ENCODE data around the gene DNAAF2. TPM values are rescaled to one million over a fixed set of nuclear protein-coding genes. Genes with fewer than 3 reads are reported as not detected.

Gene DNAAF2
- total RNA-seq, 1 experiment from 2014 or later, result 11.5 TPM

GRCh38 chr14:49677643-49678042 is 42.6 kb upstream of the DNAAF2 start:
- BruUV-seq (replicated peaks), result no TSS peak
- Histone ChIP-seq H3K36me3 (ENCODE audit: control insufficient read depth, insufficient read depth, low read length) (no peaks in the 10 kb centered on the region; the same call in none of the 2 replicates), H3K4me3 (ENCODE audit: low read depth, low read length) (no peak overlapping the region), H3K9me3 (no peaks in the 10 kb centered on the region), H3K27me3 (replicated peaks; ENCODE audit: control insufficient read depth, insufficient read depth, low read length) (no peaks in the 10 kb centered on the region), H3K4me1 (no peaks in the 10 kb centered on the region)
- Mint-ChIP-seq H3K27ac (ENCODE audit: unreplicated experiment) (no peak overlapping the region), H3K36me3 (ENCODE audit: insufficient read depth, unreplicated experiment) (peaks cover 38% of the 10 kb centered on the region), H3K27me3 (ENCODE audit: insufficient read depth, unreplicated experiment) (no peaks in the 10 kb centered on the region), H3K4me1 (ENCODE audit: low read depth, unreplicated experiment) (no peaks in the 10 kb centered on the region), H3K4me3 (ENCODE audit: unreplicated experiment) (no peak overlapping the region), H3K9me3 (ENCODE audit: unreplicated experiment) (no peaks in the 10 kb centered on the region)
- ChIA-PET CTCF (no interaction called here), POLR2A (no interaction called here)
- intact Hi-C loops (cut with micrococcal nuclease; ENCODE audit: unreplicated experiment), result no loop called here
- TF ChIP-seq CTCF (IDR thresholded peaks at IDR 0.05; ENCODE audit: insufficient read depth in 1 of 2, low read depth in 1 of 2, low read length in 1 of 2, severe bottlenecking in 1 of 2, unreplicated experiment in 1 of 2), result no peak
- DNase-seq, result peak in 1 of 2 experiments; percentile 13

GRCh38 chr14:49673586-49673985 is 38.5 kb upstream of the DNAAF2 start:
- no peak for TF ChIP-seq CTCF (IDR thresholded peaks at IDR 0.05; ENCODE audit: insufficient read depth in 1 of 2, low read depth in 1 of 2, low read length in 1 of 2, severe bottlenecking in 1 of 2, unreplicated experiment in 1 of 2)
- H3K4me3 Mint-ChIP-seq (ENCODE audit: unreplicated experiment), result no peak overlapping the region
- CTCF ChIA-PET, result no interaction called here
- H3K27me3 Mint-ChIP-seq (ENCODE audit: insufficient read depth, unreplicated experiment), result no peaks in the 10 kb centered on the region
- POLR2A ChIA-PET, result no interaction called here
- no peaks in the 10 kb centered on the region for H3K4me1 Mint-ChIP-seq (ENCODE audit: low read depth, unreplicated experiment)
- DNase-seq, result no peak
- H3K9me3 Mint-ChIP-seq (ENCODE audit: unreplicated experiment), result no peaks in the 10 kb centered on the region
- intact Hi-C loops (cut with micrococcal nuclease; ENCODE audit: unreplicated experiment), result no loop called here
- H3K36me3 Mint-ChIP-seq (ENCODE audit: insufficient read depth, unreplicated experiment), result peaks cover 5% of the 10 kb centered on the region
- no peak overlapping the region for H3K27ac Mint-ChIP-seq (ENCODE audit: unreplicated experiment)
- H3K4me1 ChIP-seq, result no peaks in the 10 kb centered on the region
- H3K27me3 ChIP-seq (replicated peaks; ENCODE audit: control insufficient read depth, insufficient read depth, low read length), result no peaks in the 10 kb centered on the region
- H3K4me3 ChIP-seq (ENCODE audit: low read depth, low read length), result no peak overlapping the region
- H3K36me3 ChIP-seq (ENCODE audit: control insufficient read depth, insufficient read depth, low read length), result no peaks in the 10 kb centered on the region; the same call in 1 of the 2 replicates
- BruUV-seq (replicated peaks), result no TSS peak
- no peaks in the 10 kb centered on the region for H3K9me3 ChIP-seq

GRCh38 chr14:49670475-49670874 is 35.4 kb upstream of the DNAAF2 start:
- Histone ChIP-seq H3K9me3 (no peaks in the 10 kb centered on the region), H3K27me3 (replicated peaks; ENCODE audit: control insufficient read depth, insufficient read depth, low read length) (no peaks in the 10 kb centered on the region), H3K36me3 (ENCODE audit: control insufficient read depth, insufficient read depth, low read length) (no peaks in the 10 kb centered on the region), H3K4me1 (no peaks in the 10 kb centered on the region), H3K4me3 (ENCODE audit: low read depth, low read length) (no peak overlapping the region)
- H3K36me3 Mint-ChIP-seq (ENCODE audit: insufficient read depth, unreplicated experiment), result no peaks in the 10 kb centered on the region
- intact Hi-C loops (cut with micrococcal nuclease; ENCODE audit: unreplicated experiment), result no loop called here
- ChIA-PET CTCF (no interaction called here), POLR2A (no interaction called here)
- no peaks in the 10 kb centered on the region for H3K27me3 Mint-ChIP-seq (ENCODE audit: insufficient read depth, unreplicated experiment)
- no peak for DNase-seq
- no peak for TF ChIP-seq CTCF (IDR thresholded peaks at IDR 0.05; ENCODE audit: insufficient read depth in 1 of 2, low read depth in 1 of 2, low read length in 1 of 2, severe bottlenecking in 1 of 2, unreplicated experiment in 1 of 2)
- H3K4me1 Mint-ChIP-seq (ENCODE audit: low read depth, unreplicated experiment), result no peaks in the 10 kb centered on the region
- no peak overlapping the region for H3K4me3 Mint-ChIP-seq (ENCODE audit: unreplicated experiment)
- no TSS peak for BruUV-seq (replicated peaks)
- no peaks in the 10 kb centered on the region for H3K9me3 Mint-ChIP-seq (ENCODE audit: unreplicated experiment)
- no peak overlapping the region for H3K27ac Mint-ChIP-seq (ENCODE audit: unreplicated experiment)
